Measurements from ENCODE around the gene TTC39C.
A peak's percentile ranks its signal among the peaks of the same experiment; 100 is the strongest.
"Not testable (repeated sequence)": the region's sequence is repeated elsewhere in the genome, so short reads cannot be mapped to it uniquely, and the experiment has no call there.

The TTC39C gene

GRCh38 chr18:24018299-24018886 is 3.8 kb downstream of the TTC39C start:
- no peak for DNase-seq

- peak; percentile 51 for DNase-seq
Observed at GRCh38 chr18:24019641-24020331, 5.2 kb downstream of the TTC39C start.

- no peak for DNase-seq
Observed at GRCh38 chr18:24021505-24021904, 7.0 kb downstream of the TTC39C start.

GRCh38 chr18:24022161-24022560 is 7.6 kb downstream of the TTC39C start:
- DNase-seq: no peak

GRCh38 chr18:24023185-24023814 is 8.7 kb downstream of the TTC39C start:
- no peak for DNase-seq

GRCh38 chr18:24024425-24024824 is 9.9 kb downstream of the TTC39C start:
- DNase-seq: no peak

GRCh38 chr18:24026457-24026856 is 11.9 kb downstream of the TTC39C start:
- no peak for DNase-seq

GRCh38 chr18:24027156-24027827 is 12.7 kb downstream of the TTC39C start:
- no peak for DNase-seq

- DNase-seq: not testable (repeated sequence)
Observed at GRCh38 chr18:24028946-24029345, 14.4 kb downstream of the TTC39C start.

GRCh38 chr18:24031318-24031717 is 16.8 kb downstream of the TTC39C start:
- no peak for DNase-seq

- DNase-seq: no peak
Observed at GRCh38 chr18:24031916-24032315, 17.4 kb downstream of the TTC39C start.

GRCh38 chr18:24033641-24034412 is 19.3 kb downstream of the TTC39C start:
- DNase-seq: no peak

- no peak for DNase-seq
Observed at GRCh38 chr18:24035316-24035715, 20.8 kb downstream of the TTC39C start.

GRCh38 chr18:24039671-24040070 is 25.1 kb downstream of the TTC39C start:
- no peak for DNase-seq

- no peak for DNase-seq
Observed at GRCh38 chr18:24041691-24042090, 27.1 kb downstream of the TTC39C start.

GRCh38 chr18:24043403-24043802 is 28.8 kb downstream of the TTC39C start:
- DNase-seq: no peak

- DNase-seq: no peak
Observed at GRCh38 chr18:24048261-24048660, 33.7 kb downstream of the TTC39C start.

GRCh38 chr18:24049142-24049541 is 34.6 kb downstream of the TTC39C start:
- DNase-seq: no peak

GRCh38 chr18:24051031-24051947 is 36.7 kb downstream of the TTC39C start:
- DNase-seq: no peak

- DNase-seq: no peak
Observed at GRCh38 chr18:24052053-24052452, 37.5 kb downstream of the TTC39C start.

GRCh38 chr18:24053211-24053610 is 38.7 kb downstream of the TTC39C start:
- DNase-seq: no peak

- DNase-seq: no peak
Observed at GRCh38 chr18:24054130-24054529, 39.6 kb downstream of the TTC39C start.

Measured in activated gamma-delta T cell treated with Interleukin-2 at 50 U/mL for 16 hours (primary cell).